GM12864 (cell line): ENCODE data around the gene TYW1.
"Not testable (repeated sequence)": the region's sequence is repeated elsewhere in the genome, so short reads cannot be mapped to it uniquely, and the experiment has no call there.

Experiments used
- DNase-seq: peaks from one replicate; pipeline ENCODE4 v3.0.0-alpha.2; 2011; ENCODE audit warnings: low read depth
- H3K4me3 ChIP-seq: 2 replicates; pipeline ENCODE4 v1.5.1; 2011; ENCODE audit warnings: mild to moderate bottlenecking, low read depth, low read length, control low read depth
- TF ChIP-seq, protein P1 (sequence below): IDR thresholded peaks from 2 replicates; pipeline ENCODE4 v1.5.1; 2011; ENCODE audit warnings: low read depth, mild to moderate bottlenecking, moderate library complexity, low read length, control low read depth, inconsistent platforms; ENCODE audit errors: missing control alignments

The TYW1 gene

DNA sequence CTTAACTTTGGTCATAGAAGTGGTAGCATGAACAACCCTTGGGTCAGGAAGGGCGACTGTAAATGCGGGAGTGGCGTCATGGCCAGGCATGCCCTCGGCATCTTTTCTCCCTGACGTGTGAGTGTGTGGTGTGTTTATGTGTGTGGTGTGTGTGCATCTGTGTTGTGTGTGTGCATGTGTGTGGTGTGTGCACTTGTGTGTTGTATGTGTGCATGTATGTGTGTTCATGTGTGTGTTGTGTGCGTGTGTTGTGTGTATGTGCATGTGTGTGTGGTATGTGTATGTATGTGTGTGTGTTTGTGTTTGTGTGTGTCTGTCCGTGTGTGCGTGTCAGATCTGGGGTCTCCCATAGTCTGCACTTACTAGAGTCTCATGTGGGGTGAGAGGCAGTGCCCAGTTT lies 192.5 kb downstream of the TYW1 start:
- not testable (repeated sequence) for H3K4me3 ChIP-seq, DNase-seq

DNA sequence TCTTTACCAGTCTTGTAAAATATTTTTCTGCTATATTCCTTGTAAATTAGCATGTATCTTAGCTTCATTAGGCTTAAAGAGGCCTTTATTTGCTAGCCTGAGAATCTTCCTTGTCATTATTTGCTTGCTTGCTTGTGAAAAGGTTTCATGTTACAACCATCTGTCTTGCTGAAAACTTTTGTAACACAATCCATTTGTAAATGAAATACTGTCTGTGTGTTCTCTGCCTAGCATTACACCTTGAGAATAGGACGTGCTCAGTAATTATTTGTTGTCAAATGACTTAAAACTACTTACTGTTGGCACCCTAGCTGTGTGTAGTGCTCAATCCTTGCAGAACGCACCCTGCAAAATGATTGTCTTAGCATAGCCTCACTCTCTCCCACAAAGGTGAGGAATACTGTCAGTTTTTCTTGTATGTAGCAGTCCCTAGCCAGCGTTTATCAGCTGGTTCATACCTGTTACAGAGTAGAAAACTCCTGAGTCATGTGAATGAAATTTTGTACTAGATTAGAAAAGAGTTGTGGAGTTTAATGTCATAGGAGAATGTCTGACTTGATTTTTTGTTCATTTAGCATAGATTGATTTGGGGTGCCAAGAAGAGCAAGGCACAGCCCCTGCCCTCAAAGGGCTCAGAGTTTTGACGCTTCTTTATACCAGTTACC lies 193.3 kb downstream of the TYW1 start:
- not testable (repeated sequence) for DNase-seq, H3K4me3 ChIP-seq

DNA sequence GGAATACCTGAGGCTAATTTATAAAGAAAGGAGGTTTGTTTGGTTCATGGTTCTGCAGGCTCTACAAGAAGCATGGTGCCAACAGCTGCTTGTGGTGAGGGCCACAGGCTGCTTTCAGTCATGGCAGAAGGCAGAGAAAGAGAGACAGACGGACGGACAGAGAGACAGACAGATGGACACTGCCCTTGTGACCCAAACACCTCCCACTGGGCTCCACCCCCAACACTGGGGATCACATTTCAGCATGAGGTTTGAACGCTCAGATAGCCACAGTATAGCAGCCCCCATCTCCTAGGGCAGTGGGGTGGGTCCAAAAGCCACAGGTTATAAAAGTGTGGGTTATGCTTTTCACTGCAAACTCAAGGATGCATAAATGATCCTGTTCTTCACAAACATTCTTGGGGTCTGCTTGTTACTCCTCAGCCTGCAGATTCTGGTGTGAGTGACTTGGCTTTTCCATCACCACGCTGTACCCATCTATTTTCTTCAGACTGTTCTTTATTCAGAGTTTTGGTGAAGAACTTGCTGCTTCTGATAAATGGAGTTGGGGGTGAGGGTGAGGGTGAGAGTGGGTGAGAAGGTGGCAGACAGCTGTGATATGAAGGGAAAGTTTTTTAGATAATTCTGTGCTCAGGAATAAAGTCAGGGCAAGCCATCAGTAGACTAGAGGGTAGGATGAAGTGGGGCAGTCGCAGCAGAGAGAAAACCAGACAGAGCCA lies 194.5 kb downstream of the TYW1 start:
- not testable (repeated sequence) for DNase-seq, H3K4me3 ChIP-seq

DNA sequence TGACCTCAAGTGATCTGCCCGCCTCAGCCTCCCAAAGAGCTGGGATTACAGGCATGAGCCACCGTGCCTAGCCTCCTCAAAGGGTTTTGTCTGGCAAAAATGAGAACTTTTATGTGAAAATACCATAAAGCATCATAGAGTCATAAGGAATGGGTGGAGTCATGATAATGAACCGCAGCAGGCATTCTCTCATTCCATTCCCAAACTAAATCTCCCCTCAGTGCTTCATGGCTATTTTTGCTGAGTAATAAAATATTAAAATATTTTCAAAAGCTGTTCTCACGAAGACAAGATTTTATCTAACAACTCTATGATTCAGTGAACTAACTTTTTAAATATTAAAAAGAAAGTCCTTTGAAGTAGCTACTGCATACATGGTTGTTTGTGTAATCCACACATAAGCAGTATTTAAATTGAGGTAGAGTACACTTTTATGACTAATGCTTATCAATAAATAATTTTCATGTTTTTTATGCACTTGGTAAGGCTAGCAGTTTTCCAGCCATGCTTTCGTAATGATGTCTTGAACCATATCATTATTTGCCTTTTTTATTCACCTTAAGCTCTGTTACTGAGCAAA lies 195.6 kb downstream of the TYW1 start:
- not testable (repeated sequence) for DNase-seq, H3K4me3 ChIP-seq

DNA sequence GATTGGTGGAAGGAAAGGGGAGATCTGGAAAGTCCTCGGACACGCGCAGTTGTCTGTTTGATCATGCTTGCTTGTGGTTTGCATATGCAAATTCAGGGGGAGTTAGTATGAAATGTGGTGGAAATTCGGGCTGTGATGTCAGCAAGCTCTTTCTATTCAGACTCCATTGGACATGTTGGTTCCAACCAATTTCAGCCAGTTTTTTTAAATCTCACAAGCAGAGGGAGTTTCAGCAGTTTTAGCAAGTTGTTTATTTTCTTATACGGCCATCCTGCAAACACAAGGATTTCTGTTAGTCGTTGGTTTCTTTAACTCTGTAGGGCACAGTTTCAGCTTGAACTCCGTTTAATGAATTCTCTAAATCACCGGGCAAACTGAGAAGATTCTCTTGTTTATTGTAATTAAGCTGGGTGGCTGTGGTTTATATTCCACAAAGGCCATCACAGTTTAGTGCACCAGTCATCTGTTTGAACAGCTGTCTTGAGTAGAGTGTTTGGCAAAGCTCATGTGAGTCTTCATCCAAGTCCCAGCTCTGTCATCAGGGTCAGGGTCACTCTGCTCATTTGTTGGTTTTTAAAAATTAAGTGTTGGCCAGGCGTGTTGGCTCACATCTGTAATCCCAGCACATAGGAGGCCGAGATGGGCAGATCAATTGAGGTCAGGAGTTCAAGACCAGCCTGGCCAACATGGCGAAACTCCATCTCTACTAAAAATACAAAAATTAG lies 196.4 kb downstream of the TYW1 start:
- not testable (repeated sequence) for DNase-seq, H3K4me3 ChIP-seq

DNA sequence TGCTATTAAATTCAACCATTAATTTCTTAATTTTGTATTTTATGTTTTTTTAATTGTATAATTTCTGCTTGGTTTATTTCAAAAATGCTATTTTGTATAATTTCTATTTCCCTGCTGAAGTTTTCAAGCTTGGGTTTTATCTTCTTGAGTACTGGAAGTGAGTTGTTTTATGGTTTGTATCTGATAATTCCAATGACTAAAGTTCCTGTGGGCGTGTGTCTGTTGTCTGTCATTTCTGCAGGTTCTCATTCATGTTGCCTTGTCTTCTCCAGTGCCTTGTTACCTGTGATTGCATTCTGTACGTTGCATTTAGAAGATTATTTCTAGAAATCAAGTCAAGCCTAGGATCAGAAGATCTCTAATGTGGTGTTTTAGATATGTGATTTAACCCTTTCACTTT lies 199.5 kb downstream of the TYW1 start:
- DNase-seq, H3K4me3 ChIP-seq: not testable (repeated sequence)

DNA sequence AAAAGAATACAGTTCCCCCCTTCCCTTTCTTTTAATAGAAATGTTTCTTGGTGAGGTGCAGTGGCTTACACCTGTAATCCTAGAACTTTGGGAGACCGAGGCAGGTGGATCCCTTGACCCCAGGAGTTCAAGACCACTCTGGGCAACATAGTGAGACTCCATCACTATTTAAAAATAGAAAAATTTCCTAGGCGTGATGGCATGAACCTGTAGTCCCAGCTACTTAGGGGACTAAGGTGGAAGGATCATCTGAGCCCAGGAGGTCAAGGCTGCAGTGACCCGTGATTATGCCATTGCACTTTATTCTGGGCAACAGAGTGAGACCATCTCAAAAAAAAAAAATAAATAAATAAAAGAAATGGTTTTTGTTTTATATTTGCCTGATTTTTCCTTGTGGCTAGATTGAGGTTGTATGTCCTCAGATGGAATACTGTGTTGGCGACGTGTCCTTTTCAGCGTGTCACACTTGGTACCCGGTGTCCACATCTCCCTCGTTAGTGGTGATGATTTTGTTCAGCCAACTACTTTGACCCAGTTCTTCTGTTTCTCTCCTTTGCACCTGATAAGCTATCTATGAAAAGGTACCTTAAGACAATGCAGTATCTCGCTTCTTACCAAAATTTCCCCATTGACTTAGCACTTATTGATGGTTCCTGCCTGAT lies 202.4 kb downstream of the TYW1 start:
- not testable (repeated sequence) for H3K4me3 ChIP-seq

DNA sequence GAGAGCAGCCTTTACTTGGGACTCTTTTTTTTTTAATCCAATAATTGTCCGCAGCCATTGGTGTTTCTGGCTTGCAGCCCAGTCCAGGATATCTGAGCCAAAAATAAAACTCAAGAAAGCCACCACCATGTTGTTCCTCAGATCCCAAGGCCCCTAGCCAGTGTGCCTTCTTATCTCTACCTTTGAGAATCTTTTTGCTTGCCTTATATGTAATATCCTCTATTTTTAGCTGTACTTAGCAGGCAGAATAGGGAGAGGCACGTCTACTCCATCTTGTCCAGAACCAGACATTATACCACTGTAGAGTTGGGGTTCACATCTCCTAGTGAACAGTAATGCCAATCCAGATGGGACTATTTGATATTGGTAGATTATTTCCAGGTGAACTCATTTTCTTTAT lies 209.1 kb downstream of the TYW1 start:
- DNase-seq, H3K4me3 ChIP-seq: not testable (repeated sequence)

More for the DNA sequence above, 202.4 kb downstream of the TYW1 start:
- not testable (repeated sequence) for DNase-seq

DNA sequence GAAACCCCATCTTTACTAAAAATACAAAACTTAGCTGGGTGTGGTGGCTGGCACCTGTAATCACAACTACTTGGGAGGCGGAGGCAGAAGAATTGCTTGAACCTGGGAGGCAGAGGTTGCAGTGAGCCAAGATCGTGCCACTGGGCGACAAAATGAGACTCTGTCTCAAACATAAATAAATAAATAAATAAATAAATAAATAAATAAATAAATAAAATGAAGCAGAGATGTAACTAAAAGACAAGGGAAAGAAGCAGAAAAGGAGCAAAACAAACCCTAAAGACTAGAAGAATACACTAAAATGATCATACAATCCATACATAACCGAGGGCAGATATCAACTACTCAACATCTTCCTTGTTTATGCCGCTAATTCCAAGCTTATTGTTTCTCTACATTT lies 209.8 kb downstream of the TYW1 start:
- TF ChIP-seq, protein P1, sequence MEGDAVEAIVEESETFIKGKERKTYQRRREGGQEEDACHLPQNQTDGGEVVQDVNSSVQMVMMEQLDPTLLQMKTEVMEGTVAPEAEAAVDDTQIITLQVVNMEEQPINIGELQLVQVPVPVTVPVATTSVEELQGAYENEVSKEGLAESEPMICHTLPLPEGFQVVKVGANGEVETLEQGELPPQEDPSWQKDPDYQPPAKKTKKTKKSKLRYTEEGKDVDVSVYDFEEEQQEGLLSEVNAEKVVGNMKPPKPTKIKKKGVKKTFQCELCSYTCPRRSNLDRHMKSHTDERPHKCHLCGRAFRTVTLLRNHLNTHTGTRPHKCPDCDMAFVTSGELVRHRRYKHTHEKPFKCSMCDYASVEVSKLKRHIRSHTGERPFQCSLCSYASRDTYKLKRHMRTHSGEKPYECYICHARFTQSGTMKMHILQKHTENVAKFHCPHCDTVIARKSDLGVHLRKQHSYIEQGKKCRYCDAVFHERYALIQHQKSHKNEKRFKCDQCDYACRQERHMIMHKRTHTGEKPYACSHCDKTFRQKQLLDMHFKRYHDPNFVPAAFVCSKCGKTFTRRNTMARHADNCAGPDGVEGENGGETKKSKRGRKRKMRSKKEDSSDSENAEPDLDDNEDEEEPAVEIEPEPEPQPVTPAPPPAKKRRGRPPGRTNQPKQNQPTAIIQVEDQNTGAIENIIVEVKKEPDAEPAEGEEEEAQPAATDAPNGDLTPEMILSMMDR = no peak
- DNase-seq = no peak
- H3K4me3 ChIP-seq = no peak overlapping the region

DNA sequence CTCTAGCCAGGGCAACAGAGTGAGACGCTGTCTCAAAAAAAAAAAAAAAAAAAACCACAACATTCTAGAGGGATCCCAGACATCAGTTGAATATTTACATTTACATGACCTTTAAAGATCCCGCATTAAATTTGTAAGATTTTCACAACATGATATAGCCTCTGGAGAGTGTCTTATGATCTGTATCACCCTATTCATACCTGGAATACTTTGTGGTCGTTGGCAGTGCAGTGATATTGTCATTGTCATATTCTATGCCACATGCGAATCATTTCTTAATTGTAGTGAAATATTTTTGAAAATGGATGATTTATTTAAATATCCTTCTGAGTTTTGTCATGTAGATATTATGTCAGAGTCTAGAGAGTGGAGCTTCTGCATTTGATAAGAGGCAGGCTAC lies 212.0 kb downstream of the TYW1 start:
- not testable (repeated sequence) for DNase-seq, H3K4me3 ChIP-seq

DNA sequence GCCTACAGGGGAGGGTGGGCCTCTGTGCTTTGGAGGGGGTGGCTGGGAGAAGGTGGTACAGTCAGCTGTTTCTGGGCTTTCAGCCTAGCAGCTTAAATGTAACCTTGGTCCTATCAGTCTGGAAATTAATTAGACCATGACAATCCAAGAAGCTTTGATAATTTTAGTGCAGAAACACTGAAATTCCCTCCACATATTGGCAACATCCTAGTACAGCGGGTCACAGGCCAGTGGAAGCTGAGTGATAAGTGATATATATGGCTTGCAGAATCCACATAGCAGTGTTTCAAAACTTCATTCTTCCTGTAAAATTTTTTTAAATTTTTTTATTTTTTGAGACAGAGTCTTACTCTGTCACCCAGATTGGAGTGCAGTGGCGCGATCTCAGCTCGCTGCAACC lies 212.6 kb downstream of the TYW1 start:
- DNase-seq = no peak
- TF ChIP-seq, protein P1 = no peak
- H3K4me3 ChIP-seq = no peak overlapping the region
